ENCODE results near the gene PKHD1.

GRCh38 chr6:52124126-52125121 lies 37.0 kb upstream of the PKHD1 start:
- TF ChIP-seq GATA1 (IDR thresholded peaks at IDR 0.05; ENCODE audit: low read depth, low read length) (no peak), POLR2A (IDR thresholded peaks at IDR 0.05; ENCODE audit: low read length) (no peak)
